NCI-H1417 treated with DMSO at 0.1 percent for 48 hours (cell line): ENCODE measurements around the gene OR2G2.

Experiments
- DNase-seq: peaks from one replicate; lab custom pipeline; 2025; lab: John Stamatoyannopoulos, UW

The OR2G2 gene, protein sequence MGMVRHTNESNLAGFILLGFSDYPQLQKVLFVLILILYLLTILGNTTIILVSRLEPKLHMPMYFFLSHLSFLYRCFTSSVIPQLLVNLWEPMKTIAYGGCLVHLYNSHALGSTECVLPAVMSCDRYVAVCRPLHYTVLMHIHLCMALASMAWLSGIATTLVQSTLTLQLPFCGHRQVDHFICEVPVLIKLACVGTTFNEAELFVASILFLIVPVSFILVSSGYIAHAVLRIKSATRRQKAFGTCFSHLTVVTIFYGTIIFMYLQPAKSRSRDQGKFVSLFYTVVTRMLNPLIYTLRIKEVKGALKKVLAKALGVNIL

DNA sequence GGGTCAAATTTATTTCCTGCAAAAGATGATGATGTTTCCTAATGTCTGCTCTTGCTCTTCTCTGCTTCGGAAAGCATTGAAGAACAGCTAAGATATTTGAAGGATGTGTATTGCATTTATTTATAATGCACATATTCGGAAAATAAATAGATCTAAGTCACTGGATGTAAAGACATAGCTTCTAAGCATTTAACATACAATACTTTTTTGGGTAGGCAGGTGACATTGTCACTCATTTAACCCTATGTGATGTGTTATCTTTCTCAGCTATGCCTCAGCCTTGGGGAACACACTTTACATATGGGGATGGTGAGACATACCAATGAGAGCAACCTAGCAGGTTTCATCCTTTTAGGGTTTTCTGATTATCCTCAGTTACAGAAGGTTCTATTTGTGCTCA, at the start of gene OR2G2:
TSS of gene OR2G2 (plus strand) at position 301 of the 400 bp plus-strand sequence. CDS start at position 301, 0 bp downstream.
- DNase-seq, result no peak

DNA sequence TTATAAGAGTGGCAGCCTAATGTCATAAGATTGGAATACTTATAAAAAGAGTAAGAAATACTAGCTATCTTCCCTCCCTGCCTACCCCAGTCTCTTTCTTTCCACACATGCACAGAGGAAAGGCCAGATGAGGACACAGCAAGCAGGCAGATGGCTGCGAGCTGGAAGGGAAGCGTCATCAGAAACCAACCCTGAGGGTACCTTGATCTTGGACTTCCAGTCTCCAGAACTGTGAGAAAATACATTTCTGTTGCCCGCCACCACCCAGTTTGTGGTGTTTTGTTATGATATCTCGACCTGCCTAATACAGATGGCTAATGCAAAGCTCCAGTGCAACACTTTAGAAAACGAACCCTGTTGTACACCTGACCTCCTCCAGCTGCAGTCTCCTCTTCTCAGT, 49.6 kb upstream of the OR2G2 start:
- no peak for DNase-seq

DNA sequence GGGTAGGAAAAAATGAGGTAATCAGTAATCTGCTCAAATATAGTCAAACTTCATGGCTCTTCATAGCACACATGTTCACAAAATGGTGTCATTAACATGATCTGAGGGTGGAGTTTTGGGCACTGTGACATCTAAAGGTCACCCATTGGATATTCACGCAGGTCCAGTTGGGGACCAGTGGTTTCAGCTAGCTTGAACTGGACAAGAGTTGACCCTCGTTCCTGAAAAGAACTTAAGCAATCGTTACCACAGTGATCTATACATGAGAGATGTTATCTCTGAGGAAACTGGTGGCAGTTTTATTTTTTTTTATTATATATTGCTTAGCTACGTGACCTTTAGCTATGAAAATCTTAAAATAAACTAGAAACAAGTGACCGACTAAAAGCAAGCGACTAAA, 48.9 kb upstream of the OR2G2 start:
- DNase-seq, result no peak

DNA sequence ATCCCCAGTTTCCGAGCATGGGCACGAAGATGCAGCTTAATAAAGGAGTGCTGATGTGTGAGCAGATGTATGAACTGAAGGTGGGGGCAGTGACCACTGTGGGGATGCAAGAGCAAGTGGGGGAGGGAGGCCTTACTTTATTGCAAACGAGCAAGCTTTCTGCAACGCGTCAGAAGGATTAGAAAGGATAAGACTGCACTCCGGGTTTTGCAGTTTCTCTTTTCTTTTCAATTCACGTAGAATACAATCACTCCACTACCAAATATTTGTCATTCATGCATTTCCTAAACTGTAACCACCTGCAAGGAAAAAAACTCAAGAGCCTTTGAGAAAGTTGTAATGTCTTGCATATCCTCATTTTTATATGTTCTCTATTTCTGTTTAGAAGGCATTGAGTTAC, 47.6 kb upstream of the OR2G2 start:
- DNase-seq, result no peak

DNA sequence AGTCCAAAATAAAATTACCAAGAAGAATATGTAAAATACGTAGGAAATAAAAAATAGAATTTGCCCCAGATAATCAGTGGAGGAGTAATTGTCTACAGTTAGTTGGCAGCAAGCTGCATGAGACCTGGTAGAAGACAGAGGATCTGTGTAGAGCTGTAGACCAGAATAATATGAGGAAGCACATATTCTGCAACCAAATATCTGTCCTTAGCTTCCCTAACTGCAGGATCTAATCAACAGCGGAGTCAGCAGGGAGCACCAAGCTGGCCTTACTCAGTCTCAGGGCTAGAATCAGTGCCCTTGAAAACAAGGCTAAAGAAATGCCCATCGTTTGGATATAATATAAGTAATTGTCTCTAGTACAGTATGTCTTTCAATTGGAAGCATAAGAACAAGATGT, 45.3 kb upstream of the OR2G2 start:
- no peak for DNase-seq

DNA sequence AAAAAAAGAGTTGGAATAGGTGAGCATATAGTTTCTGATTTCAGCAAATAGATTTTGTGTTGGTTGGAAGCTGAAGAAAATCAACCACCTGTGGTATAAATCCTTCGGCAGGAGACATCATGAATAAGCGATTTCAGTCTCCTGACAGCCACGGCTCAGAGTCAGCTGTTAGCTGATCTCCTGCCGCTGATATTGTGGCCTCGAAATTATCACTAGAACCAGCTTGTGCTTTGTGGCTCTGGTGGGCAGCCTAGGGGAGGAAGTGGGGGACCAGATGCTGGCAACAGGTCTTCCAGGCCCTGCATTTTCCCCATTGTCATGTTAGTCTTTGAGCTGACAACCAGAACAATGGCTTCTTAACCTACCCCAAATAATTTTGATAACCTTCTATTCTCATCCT, 40.1 kb upstream of the OR2G2 start:
- no peak for DNase-seq

DNA sequence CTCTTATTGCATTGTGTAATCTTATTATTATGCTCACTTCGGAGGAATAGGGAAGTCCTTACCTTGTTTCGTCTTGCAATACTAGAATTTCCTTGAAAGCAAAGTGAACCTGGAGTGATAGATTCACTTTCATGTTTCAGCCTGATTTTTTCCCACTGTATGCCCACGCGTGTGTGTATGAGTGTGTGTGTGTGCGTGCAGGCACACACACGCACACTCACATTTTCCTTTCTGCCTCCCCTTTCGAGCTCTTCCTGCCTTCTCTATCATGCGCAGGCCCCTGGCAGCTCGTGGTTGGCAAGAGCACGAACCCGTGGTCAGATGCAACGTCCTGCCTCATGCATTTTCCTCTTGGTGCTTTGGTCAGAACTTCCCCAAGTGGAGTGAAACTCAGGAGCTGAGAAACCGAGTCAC, 39.4 kb upstream of the OR2G2 start, which contains the start of gene GCSAML:
TSS of gene GCSAML (plus strand) at position 366 of the 414 bp plus-strand sequence. CDS start 58 bp downstream, outside the sequence.
- DNase-seq, result no peak

DNA sequence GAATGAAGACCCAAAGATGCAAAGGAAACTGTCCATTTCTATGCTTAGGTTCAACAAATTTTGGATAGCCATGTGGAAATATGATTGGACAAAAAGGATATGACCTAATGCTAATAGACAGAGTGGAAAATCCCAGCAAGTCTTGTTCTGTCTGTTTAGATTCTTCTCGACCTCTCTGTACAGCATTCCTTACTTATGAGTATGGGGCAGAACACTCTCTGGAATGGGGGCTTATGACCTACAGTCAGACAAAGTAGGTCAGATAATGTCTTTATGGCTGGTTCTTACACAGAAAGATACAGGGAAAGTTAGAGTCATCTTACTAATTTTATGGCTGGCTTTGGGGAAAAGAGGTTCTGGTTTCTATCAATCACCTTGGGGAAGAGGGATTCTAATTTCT, 36.4 kb upstream of the OR2G2 start:
- DNase-seq, result no peak

DNA sequence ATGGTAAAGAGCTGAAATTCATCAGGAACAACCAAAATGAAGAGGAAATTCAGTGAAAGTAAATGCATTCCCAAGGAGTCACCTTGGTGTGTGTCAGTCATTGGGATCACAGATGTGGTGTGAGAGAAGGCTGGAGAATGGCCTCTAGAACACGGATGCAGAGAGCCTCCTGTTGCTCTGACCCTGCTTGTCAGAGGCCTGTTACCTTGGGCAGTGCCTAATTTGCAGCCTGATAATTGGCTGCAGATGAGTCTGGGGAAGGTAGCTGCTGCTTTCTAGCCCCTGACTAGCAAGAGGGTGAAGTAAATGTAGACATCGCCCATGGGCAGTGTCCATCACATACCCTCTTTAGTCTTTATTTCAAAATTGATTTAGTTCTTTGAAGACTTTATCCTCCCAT, 35.9 kb upstream of the OR2G2 start:
- DNase-seq, result no peak

DNA sequence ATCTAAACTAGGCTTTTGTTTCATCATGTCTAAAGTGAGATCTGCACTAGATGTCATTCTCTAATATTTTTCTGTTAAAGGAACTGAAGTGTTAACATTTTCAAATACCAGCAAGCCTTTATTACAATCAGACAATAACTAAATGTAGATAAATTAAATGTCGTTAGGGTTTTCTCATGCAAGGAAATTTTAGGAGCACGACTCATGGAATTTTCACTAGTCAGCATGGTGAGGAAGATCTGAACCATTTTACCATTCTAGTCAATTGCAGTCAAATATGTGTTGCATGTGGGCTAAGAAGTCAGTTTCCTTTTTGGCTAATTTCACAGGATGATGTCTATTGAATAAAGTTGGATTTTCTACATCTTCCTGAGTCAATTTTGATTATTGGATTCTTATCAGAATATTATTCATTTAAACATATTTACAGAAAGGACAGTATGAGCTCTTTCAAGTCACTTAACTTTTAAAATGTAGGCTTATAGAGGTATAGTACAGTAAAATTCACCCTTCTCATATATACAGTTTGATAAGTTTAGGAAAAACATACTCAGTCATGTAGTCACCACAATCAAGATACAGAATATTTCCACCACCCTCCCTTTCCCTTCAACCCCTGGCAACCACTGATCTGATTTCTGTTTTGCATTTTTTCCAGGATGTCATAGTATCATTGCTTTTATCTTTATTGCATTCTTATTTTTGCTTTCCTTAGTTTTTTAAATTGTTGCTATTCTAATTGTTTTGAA, 30.1 kb upstream of the OR2G2 start:
- DNase-seq, result no peak

DNA sequence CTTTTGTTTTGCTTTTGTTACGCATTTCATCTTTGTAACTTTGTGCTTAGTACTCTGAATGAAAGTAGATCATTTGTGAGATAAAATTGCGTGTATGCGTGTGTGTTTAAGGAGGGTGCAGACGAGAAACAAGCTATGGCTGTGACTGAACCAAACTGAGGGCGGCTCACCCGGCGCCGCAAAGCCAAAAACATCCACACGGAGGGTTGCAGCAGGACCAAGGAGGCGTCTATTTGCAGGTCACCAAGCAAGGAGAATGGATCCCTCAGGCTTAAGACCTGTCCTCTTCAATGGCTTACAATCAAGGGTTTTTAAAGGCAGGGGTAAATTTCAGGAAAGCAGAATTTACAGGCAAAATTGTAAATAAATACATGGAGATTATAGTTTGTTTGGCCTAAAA, 26.4 kb upstream of the OR2G2 start:
- no peak for DNase-seq

DNA sequence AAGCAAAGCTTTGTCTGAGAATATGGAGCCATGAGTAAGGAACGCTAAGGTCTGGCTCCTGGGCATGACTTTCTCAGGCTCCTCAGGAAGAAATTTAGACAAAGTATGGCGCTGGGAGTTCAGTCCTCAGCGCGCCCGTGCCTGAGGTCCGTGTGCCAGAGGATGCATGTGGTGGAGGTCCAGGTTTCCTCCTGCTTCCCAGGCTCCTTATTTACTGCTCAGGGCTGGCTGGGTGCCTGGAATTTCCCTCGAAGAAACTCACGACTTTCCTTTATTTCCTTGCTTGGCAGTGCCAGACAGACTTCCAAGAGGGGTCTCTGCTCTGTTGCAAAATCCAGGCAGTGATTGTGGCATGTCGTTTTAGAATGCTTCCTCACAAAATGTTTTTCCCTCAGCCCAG, 26.0 kb upstream of the OR2G2 start:
- DNase-seq, result no peak

DNA sequence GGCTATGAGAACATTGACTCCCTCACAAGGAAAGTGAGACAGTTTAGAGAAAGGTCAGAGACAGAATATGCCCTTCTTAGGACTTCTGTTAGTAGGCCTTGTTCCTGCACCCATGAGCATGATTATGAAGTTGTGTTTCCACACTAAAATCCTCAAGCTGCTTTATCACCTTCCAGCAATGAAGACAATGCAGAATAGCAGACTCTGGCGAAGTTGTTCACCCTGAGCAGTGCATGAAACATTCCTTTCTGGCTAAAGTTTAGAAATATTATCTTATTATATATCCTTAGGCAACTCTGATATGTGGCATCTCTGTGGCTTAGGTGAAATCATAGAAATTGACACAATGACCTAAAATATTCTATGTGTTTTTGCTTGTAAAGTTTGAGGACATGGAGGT, 13.9 kb upstream of the OR2G2 start:
- DNase-seq, result no peak

DNA sequence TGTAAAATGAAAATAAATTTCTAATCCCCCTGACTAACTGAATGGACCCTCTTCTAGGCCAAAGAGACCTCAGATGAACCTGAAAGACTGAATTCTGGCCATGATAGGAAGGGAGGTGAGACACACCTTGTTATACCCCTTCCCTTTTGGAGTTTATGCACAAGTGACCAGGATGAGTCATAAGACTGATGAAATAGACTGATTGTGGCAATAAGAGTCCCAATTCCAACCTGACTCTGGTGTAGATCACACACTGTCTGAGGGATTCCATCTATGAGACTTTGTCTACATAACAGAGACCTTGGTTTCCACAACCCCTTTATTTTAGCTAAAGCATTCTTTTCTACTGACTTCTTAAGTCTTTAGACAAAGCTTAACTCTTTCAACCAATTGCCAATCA, 13.5 kb upstream of the OR2G2 start:
- no peak for DNase-seq

DNA sequence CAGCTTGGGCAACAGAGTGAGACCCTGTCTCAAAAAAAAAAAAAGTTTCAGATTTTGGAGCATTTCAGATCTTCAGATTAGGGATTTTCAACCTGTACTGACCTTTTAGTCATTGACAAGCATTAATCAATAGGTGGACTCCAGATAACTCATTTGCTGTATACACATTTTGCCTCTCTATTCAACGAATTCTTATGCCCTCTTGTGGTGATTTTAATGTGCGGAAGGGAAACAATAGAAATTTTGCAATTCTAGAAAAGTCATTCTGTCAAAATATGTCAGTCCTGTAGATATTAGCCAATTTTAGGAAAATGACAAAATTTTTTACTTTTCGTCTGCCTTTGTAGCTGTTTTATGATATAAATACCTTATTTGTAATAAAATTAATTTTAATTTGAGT, 11.6 kb upstream of the OR2G2 start:
- no peak for DNase-seq

DNA sequence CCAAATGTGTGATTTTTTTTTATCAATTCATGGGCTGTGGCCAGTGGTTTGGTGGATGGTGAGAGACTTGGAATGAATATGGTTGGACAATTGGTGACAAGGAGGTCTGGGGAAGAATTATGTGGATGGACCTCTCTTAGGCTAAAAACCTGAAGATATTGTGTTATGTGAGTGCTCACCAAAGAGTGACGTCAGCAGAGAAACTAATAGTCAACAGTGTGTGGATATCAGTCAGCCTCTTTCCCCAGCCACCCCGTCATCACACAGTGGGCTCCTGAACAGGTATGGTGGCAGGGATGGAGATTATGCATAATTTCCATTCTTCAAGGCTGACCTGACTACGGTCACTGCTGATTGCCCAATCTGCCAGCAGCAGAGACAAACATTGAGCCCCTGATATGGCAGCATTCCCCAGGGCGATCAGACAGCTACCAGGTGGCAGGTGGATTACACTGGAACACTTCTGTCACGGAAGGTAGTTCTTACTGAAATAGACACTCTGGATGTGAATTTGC, 9.2 kb upstream of the OR2G2 start:
- no peak for DNase-seq

DNA sequence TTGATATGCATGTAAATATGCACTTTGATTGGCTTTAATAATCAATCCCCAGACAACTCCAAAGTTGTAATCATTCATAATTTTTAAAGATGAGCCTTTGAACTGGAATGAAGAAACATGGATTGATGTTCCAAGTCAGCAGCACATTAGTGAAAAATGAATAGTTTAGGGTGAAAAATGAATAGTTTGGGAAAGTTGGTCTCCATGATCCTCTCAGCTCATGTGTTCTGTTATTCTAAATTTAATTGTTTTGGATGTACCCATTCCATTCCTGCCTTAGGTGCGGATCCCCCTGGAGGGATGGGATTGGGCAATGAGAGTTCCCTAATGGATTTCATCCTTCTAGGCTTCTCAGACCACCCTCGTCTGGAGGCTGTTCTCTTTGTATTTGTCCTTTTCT, 17.1 kb downstream of the OR2G2 start, which contains the start of gene OR2G3:
TSS of gene OR2G3 (plus strand) at position 301 of the 400 bp plus-strand sequence. CDS start at position 301, 0 bp downstream.
- no peak for DNase-seq

DNA sequence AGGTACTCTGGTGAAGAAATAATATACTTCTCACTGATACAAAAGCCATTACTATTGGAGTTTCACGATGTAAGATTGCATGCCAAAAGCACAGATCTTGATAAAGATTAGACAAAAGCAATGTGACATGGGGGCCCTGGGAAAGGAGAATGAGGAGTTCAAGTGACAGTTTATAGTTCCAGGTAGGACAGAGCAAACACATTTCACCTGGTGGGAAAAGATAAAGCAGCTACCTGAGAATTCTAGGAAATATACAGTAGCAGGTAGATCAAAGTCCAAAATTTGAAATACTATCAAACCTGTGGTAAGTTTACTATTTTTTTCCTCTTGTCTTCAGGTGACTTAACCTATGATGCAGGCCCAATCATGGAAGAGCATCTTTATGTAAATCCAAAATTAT, 25.2 kb downstream of the OR2G2 start:
- no peak for DNase-seq

DNA sequence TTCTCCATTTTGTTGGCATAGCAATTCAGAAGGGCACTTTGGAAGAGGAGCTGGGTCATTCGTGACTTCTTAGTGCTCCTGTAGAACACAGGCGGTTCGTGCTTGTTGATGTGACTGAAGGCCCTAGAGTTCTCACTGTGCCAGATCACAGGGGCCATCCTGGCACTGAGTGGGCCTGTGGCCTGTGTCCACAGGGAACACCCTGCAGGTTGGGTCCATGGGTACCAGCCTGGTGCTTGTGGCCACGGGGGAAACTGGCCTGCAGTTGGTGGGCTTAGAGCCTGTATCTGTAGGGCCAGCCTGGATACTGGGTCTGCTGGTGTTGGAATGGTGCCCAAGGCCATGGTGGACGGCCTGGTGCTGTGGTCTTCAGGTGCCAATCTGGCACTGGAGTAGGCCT, 26.5 kb downstream of the OR2G2 start:
- no peak for DNase-seq

DNA sequence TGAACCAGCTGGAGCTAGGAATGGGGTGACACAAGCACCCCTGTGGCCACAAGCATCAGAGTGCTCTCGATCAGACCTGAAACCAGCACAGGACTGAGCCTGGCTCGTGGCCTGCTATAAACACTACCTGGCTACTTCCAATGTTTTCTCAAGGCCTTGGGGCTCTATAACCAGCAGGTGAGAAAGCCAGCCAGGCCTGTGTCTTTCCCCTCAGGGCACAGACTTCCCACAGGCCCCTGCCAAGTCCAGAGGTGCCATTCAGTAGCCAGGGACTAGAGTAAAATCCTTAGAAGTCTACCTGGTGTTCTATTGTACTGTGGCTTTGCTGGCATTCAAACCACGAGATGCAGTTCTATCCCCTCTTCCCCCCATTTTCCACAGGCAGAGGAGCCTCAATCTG, 39.8 kb downstream of the OR2G2 start:
- DNase-seq, result no peak

DNA sequence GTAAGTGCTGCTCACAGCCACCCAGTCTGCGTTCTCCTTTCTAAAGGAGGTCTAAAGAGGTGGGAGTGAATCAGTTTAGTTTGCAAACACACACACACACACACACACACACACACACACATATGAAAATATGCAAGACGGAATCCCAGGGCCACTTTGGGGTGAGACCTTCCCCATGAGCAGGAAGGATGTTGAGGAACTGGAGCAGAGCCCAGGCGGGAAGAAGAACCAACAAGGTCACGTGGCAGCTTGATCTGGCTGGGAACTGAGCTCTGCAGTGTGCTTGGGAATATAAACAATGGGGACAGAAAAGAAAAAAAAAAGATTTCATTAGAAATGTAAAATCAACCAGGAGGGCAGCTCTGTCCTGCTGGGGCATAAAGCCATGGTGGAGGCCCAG, 49.9 kb downstream of the OR2G2 start:
- no peak for DNase-seq

DNA sequence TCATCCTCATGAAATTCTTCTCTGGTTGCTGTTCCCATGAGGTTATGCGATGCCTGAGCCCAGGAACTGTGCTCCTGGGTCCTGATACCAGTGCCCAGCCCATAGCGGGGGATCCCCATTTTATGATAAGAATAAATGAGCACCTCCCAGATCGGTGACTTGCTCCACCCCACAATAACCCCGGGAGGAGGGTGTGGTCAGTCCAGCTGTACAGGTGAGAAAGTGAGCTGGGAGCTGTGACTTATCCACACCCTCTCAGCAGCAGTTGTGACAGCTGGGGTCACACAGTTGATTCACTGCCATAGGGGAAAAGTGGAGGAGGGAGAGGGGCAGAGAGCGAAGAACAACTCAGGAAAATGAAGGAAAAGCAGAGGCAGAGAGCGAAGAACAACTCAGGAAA, 50.6 kb downstream of the OR2G2 start:
- no peak for DNase-seq
